Loucy (cell line): ENCODE measurements around the gene GGT5.

ENCODE experiments used
- H2AFZ ChIP-seq: fragments of 200-600 bp; sonication (generic); 2 replicates; pipeline ENCODE4 v1.6.0; 2016; ENCODE audit warnings: antibody characterized with exemption, mild to moderate bottlenecking, low read length, moderate library complexity
- H3F3A ChIP-seq: fragments of 200-600 bp; 2 replicates; pipeline ENCODE4 v1.6.0; 2016; ENCODE audit warnings: antibody characterized with exemption, low read depth, mild to moderate bottlenecking
- H3K27me3 ChIP-seq: fragments of 200-600 bp; sonication (generic); 2 replicates; pipeline ENCODE4 v1.6.1; 2014; ENCODE audit warnings: low read length, mild to moderate bottlenecking; ENCODE audit not compliant: insufficient read depth, poor library complexity, severe bottlenecking
- H3K36me3 ChIP-seq: fragments of 200-600 bp; sonication (generic); 2 replicates; pipeline ENCODE4 v1.6.1; 2016; ENCODE audit warnings: low read length; ENCODE audit not compliant: insufficient read depth
- H3K4me1 ChIP-seq: fragments of 200-600 bp; sonication (generic); 2 replicates; pipeline ENCODE4 v1.5.1; 2014; ENCODE audit warnings: low read length, mild to moderate bottlenecking; ENCODE audit not compliant: insufficient read depth, poor library complexity, severe bottlenecking
- H3K4me2 ChIP-seq: fragments of 200-600 bp; sonication (generic); 2 replicates; pipeline ENCODE4 v1.6.0; 2014; ENCODE audit warnings: antibody characterized with exemption, low read length, low read depth, mild to moderate bottlenecking; ENCODE audit not compliant: poor library complexity, severe bottlenecking
- H3K4me3 ChIP-seq: fragments of 200-600 bp; sonication (generic); 2 replicates; pipeline ENCODE4 v1.5.1; 2014; ENCODE audit warnings: low read length, mild to moderate bottlenecking, mixed read lengths; ENCODE audit not compliant: poor library complexity, severe bottlenecking
- H3K79me2 ChIP-seq: fragments of 200-600 bp; sonication (generic); 2 replicates; pipeline ENCODE4 v1.6.1; 2014; ENCODE audit warnings: low read length; ENCODE audit not compliant: insufficient read depth
- H3K9ac ChIP-seq: fragments of 200-600 bp; sonication (generic); 2 replicates; pipeline ENCODE4 v1.6.0; 2014; ENCODE audit warnings: mild to moderate bottlenecking, low read depth, low read length, moderate library complexity; ENCODE audit not compliant: poor library complexity, severe bottlenecking
- H3K9me2 ChIP-seq: fragments of 200-600 bp; sonication (generic); replicated peaks from 2 replicates; pipeline ENCODE4 v1.6.1; 2016; ENCODE audit warnings: low read depth, low read length, mixed read lengths
- H3K9me3 ChIP-seq: fragments of 200-600 bp; sonication (generic); 2 replicates; pipeline ENCODE4 v1.6.1; 2014; ENCODE audit warnings: mild to moderate bottlenecking, antibody characterized with exemption, low read length, low read depth; ENCODE audit not compliant: insufficient read depth
- H4K20me1 ChIP-seq: fragments of 200-600 bp; sonication (generic); 2 replicates; pipeline ENCODE4 v1.6.0; 2014; ENCODE audit warnings: antibody characterized with exemption, low read length, mild to moderate bottlenecking; ENCODE audit not compliant: insufficient read depth, poor library complexity, severe bottlenecking
- CTCF ChIP-seq: fragments of 200-600 bp; sonication (generic); conservative IDR thresholded peaks from 2 replicates; pipeline ENCODE4 v1.5.1; 2014; ENCODE audit warnings: mild to moderate bottlenecking, antibody characterized with exemption, low read length
- EZH2phosphoT487 ChIP-seq: fragments of 200-600 bp; IDR thresholded peaks from 2 replicates; pipeline ENCODE4 v1.6.1; 2018; ENCODE audit warnings: antibody characterized with exemption, mild to moderate bottlenecking, moderate library complexity, borderline replicate concordance

GGT5 gene

DNA sequence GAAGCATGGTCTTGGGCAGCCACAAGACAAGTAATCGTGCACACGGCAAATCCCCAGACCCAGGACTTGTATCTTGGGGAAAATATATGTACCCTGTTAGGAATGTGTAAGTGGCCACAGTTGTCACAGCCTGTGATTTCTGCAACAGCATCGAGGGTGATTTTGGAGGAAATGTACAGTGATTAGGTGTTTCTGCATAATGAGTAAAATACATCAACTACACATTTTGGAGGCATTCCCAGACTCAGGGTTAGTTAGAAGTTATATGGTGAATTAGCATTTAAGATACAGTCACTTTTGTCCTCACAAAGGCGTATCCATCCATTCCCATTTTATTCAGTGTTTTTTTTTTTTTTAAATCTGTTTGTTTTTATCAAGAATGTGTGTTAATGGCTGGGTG, 35.2 kb downstream of the GGT5 start:
- TF ChIP-seq CTCF: no peak
- no peak for TF ChIP-seq EZH2phosphoT487
- Histone ChIP-seq H3K9me2 (no peaks in the 10 kb centered on the region), H3K27me3 (no peaks in the 10 kb centered on the region), H3K9ac (no peak overlapping the region), H3K36me3 (no peaks in the 10 kb centered on the region), H4K20me1 (no peaks in the 10 kb centered on the region), H2AFZ (no peak overlapping the region), H3K9me3 (no peaks in the 10 kb centered on the region), H3K4me3 (no peak overlapping the region), H3K4me2 (no peak overlapping the region), H3F3A (peaks cover 3% of the 10 kb centered on the region; the same call in 1 of the 2 replicates), H3K4me1 (peaks cover 28% of the 10 kb centered on the region), H3K79me2 (no peaks in the 10 kb centered on the region)

DNA sequence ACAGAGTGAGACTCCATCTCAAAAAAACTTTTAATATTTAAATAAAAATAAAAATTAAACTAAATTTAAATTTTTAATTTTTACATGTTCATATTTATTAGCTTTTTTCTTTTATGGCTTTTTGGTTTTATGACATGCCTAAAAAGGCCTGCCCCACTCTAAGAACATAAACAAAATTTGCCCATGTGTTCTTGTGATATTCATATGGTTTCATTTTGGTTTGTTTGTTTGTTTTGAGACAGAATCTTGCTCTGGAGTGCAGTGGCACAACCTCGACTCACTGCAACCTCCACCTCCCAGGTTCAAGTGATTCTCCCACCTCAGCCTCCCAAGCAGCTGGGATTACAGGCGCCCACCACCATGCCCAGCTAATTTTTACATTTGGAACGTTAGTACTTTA, 35.9 kb downstream of the GGT5 start:
- Histone ChIP-seq H3F3A (peaks cover 3% of the 10 kb centered on the region; the same call in 1 of the 2 replicates), H3K27me3 (no peaks in the 10 kb centered on the region), H3K9ac (no peak overlapping the region), H4K20me1 (no peaks in the 10 kb centered on the region), H3K9me2 (no peaks in the 10 kb centered on the region), H2AFZ (no peak overlapping the region), H3K36me3 (no peaks in the 10 kb centered on the region), H3K4me3 (no peak overlapping the region), H3K79me2 (no peaks in the 10 kb centered on the region), H3K4me2 (no peak overlapping the region), H3K4me1 (peaks cover 28% of the 10 kb centered on the region), H3K9me3 (no peaks in the 10 kb centered on the region)
- TF ChIP-seq CTCF (no peak), EZH2phosphoT487 (no peak)

GRCh38 chr22:24208012-24208749, 36.7 kb downstream of the GGT5 start:
- peak overlapping the region; percentile 39 for H3K4me3 ChIP-seq
- H3K4me1 ChIP-seq: peaks cover 28% of the 10 kb centered on the region
- H3K36me3 ChIP-seq: no peaks in the 10 kb centered on the region
- TF ChIP-seq EZH2phosphoT487: no peak
- TF ChIP-seq CTCF: no peak
- H3K4me2 ChIP-seq: peak overlapping the region; percentile 47
- H3K9me2 ChIP-seq: no peaks in the 10 kb centered on the region
- no peaks in the 10 kb centered on the region for H3K9me3 ChIP-seq
- H3F3A ChIP-seq: peaks cover 3% of the 10 kb centered on the region; the same call in 1 of the 2 replicates
- H3K27me3 ChIP-seq: no peaks in the 10 kb centered on the region
- no peaks in the 10 kb centered on the region for H3K79me2 ChIP-seq
- H2AFZ ChIP-seq: peak overlapping the region; percentile 90
- peak overlapping the region; percentile 56 for H3K9ac ChIP-seq
- no peaks in the 10 kb centered on the region for H4K20me1 ChIP-seq
